Measurements from ENCODE around the gene EXD2.

EXD2 gene

DNA sequence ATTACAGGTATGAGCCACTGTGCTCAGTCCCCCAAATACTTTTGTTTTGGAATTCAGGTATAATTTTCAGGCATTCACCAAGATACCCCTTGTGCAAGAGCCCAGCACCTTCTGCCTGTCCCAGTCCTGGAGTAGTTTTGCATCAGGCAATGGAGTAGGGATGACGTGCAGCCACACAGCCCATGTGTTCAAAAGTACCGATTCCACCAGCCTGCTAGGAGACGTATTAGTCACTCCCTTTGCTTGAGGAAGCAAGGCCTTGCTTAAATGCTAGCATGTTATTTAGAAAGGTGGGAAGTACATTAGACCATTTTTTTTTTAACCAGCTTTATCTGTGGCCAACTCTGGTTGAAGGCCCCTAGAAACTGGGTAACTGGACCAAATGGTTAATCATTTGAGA lies 53.6 kb downstream of the EXD2 start:
- H3K4me3 ChIP-seq (ENCODE audit: low read depth, low read length), result no peak overlapping the region
- TF ChIP-seq, protein P1, sequence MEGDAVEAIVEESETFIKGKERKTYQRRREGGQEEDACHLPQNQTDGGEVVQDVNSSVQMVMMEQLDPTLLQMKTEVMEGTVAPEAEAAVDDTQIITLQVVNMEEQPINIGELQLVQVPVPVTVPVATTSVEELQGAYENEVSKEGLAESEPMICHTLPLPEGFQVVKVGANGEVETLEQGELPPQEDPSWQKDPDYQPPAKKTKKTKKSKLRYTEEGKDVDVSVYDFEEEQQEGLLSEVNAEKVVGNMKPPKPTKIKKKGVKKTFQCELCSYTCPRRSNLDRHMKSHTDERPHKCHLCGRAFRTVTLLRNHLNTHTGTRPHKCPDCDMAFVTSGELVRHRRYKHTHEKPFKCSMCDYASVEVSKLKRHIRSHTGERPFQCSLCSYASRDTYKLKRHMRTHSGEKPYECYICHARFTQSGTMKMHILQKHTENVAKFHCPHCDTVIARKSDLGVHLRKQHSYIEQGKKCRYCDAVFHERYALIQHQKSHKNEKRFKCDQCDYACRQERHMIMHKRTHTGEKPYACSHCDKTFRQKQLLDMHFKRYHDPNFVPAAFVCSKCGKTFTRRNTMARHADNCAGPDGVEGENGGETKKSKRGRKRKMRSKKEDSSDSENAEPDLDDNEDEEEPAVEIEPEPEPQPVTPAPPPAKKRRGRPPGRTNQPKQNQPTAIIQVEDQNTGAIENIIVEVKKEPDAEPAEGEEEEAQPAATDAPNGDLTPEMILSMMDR (IDR thresholded peaks at IDR 0.05; ENCODE audit: control insufficient read depth, extremely low read depth, insufficient read depth), result no peak
- DNase-seq (ENCODE audit: low read depth), result no peak

DNA sequence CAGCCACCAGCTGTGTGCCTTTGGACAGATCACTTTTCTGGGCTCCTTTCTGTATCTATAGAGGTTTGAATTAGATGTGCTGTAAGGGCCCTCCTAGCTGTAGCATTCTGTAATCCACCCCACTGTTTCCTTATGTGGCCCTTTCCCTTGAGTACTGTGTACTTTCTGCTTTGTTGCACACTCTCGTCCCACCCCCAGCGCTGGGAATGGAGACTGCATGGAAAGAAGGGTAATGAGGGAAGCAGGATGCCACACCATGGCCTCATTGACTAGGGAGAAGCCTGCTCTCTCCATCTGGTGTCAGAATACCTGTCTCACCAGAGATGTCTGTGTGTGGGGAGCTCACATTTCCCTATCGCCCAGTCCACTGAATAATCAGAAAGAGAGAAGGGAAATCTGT lies 55.0 kb downstream of the EXD2 start:
- H3K4me3 ChIP-seq (ENCODE audit: low read depth, low read length), result no peak overlapping the region
- DNase-seq (ENCODE audit: low read depth), result no peak
- TF ChIP-seq, protein P1 (IDR thresholded peaks at IDR 0.05; ENCODE audit: control insufficient read depth, extremely low read depth, insufficient read depth), result no peak

DNA sequence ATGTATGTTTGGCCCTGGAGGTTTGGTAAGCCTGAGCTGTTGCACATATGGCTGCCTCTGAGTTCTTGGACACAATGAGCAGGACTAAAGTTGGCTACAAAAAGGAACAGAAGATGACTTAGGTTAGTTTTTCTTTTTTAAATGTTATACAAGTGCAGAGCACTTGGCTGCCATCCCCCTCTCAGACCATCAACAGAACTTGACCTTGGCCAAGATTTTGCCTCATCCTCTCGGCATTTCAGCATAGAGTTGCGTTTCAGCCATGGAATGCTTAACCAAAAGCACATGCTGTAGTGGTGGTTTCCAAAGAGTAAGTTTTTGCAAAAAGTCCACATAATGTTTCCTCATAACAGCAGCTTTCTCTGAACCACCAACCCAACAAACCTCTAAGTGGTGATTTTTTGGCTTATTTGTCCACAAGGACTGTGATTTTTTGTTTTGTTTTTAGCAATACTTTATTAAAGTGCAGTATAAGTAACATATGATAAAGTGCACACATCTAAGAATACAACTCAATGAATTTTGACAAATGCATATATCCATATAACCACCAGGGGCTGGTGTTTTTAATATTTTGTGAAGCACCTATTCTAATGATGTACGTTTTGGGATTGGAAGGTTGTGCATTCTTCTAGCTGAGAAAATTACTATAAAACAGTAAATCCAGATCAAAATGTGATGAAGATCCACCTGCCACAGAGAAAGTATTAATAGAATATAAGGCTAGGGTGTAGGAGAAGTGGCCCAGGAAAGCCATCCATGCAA lies 56.6 kb downstream of the EXD2 start:
- DNase-seq (ENCODE audit: low read depth), result no peak
- no peak overlapping the region for H3K4me3 ChIP-seq (ENCODE audit: low read depth, low read length)
- TF ChIP-seq, protein P1 (IDR thresholded peaks at IDR 0.05; ENCODE audit: control insufficient read depth, extremely low read depth, insufficient read depth), result peak; percentile 28

DNA sequence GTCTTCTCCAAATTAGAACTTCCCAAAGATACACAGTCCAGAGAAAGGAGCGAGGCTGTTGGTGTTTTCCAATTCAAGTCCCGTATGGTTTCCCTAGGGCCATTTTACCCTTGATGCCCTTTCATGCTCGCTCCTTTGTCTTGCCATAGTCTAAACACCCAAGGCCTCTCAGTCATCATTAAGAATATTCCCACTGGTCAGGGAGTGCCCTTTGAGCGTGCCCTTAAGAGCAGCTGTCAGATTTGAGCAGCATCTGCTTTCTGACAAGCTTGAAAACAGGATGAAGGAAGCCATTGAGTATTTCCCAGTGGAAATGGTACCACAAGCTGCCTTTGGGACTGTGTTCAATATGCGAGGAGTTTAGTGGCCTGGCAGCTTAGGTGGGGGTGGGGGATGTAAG lies 58.3 kb downstream of the EXD2 start:
- TF ChIP-seq, protein P1 (IDR thresholded peaks at IDR 0.05; ENCODE audit: control insufficient read depth, extremely low read depth, insufficient read depth), result no peak
- no peak for DNase-seq (ENCODE audit: low read depth)

DNA sequence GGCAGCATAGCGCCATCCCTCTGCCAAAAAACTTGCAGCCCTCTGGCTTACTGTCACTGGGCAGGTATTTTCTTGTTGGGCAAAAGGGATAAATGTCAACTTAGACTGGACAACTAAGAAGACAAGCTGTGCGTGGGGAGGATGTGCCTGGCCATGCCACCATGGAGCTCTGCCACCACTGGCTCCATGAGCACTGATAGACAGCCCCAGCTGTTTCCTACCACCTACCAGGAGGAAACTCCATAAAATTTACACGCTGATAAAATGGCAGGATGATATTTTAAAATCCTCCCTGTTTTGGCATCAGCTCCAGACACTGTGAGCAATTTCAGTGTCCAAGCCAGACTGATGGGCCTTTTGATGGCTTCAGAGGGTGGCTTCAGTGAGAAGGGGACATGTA lies 61.6 kb downstream of the EXD2 start:
- H3K4me3 ChIP-seq (ENCODE audit: low read depth, low read length), result no peak overlapping the region
- TF ChIP-seq, protein P1 (IDR thresholded peaks at IDR 0.05; ENCODE audit: control insufficient read depth, extremely low read depth, insufficient read depth), result no peak
- no peak for DNase-seq (ENCODE audit: low read depth)

More for the DNA sequence above, 58.3 kb downstream of the EXD2 start:
- H3K4me3 ChIP-seq (ENCODE audit: low read depth, low read length), result no peak overlapping the region

DNA sequence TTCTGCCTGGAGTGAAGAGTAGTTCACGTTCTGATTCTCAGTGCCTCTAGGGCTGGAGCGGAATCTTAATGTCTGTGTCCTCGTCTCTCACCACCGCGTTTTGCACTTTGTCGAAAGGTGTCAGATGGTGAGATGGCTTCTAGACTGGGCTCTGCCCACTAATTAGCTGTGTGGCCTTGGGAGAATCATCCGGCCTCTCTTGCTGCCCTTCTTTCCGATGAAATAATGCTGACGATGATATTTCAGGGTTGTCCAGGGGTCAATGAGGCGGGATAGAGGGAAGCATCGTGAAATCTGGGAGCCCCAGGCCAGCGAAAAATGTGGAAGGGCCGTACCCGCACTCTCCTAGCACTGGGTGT lies 67.8 kb downstream of the EXD2 start:
- H3K4me3 ChIP-seq (ENCODE audit: low read depth, low read length), result no peak overlapping the region
- TF ChIP-seq, protein P1 (IDR thresholded peaks at IDR 0.05; ENCODE audit: control insufficient read depth, extremely low read depth, insufficient read depth), result no peak
- DNase-seq (ENCODE audit: low read depth), result no peak

Data from LNCaP clone FGC (cell line).